Fibroblast of villous mesenchyme (primary cell): ENCODE measurements around the gene CYLD. TPM values are rescaled to one million over a fixed set of nuclear protein-coding genes. Genes with fewer than 3 reads are reported as not detected.
A peak's percentile ranks its signal among the peaks of the same experiment; 100 is the strongest.

Experiments used
- DNase-seq: peaks from one replicate; pipeline ENCODE4 v3.0.0-alpha.2; 2010; ENCODE audit warnings: low read depth
- H3K4me3 ChIP-seq: 2 replicates; pipeline ENCODE4 v1.5.1; 2011; ENCODE audit warnings: low read depth, mild to moderate bottlenecking, low read length
- total RNA-seq: library from RNA; depleted of rRNA; stranded (reverse); fragments of >200 nt; gene quantifications from 2 replicates; pipeline ENCODE4 v1.2.3, GENCODE V29; 2012
- TF ChIP-seq, protein P1 (sequence below): IDR thresholded peaks from 2 replicates; pipeline ENCODE4 v1.5.1; 2012; ENCODE audit warnings: low read depth, mild to moderate bottlenecking, low read length; ENCODE audit not compliant: insufficient read depth

CYLD gene
- total RNA-seq, 1 donor: 67.8 TPM

DNA sequence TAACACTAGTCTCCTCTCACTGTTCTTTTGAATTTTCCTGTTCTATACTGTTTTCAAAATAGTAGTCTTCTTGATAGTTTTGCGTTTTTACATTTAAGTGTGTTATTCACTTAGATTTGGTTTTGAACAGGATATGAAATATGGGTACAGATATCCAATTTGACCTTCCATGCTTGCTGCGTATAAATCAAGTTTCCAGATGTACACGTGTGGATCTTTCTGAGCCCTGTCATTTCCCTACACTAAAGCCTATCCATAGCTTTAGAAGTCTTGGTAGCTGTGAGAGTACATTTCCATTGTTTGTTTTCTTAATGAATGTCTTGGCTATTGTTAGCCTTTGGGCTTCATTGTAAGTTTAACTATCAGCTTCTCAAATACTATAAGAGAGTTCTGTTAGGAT is 20.4 kb downstream of the CYLD start:
- no peak for DNase-seq
- TF ChIP-seq, protein P1, sequence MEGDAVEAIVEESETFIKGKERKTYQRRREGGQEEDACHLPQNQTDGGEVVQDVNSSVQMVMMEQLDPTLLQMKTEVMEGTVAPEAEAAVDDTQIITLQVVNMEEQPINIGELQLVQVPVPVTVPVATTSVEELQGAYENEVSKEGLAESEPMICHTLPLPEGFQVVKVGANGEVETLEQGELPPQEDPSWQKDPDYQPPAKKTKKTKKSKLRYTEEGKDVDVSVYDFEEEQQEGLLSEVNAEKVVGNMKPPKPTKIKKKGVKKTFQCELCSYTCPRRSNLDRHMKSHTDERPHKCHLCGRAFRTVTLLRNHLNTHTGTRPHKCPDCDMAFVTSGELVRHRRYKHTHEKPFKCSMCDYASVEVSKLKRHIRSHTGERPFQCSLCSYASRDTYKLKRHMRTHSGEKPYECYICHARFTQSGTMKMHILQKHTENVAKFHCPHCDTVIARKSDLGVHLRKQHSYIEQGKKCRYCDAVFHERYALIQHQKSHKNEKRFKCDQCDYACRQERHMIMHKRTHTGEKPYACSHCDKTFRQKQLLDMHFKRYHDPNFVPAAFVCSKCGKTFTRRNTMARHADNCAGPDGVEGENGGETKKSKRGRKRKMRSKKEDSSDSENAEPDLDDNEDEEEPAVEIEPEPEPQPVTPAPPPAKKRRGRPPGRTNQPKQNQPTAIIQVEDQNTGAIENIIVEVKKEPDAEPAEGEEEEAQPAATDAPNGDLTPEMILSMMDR: no peak
- H3K4me3 ChIP-seq: no peak overlapping the region

DNA sequence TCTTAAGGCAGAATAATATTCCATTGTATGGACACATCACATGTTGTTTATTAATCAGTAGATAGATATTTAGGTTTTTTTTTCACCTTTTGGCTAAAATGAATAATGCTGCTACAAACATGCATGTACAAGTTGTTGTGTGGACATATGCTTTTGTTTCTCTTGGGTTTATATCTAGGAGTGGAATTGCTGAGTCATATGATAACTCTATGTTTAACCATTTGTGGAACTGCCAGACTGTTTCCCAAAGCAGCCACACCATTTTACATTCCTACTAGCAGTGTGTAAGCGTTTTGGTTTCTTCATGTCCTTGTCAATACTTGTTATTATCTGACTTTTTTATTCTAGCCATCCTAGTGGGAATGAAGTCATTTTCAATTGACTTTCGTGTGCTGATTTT is 21.3 kb downstream of the CYLD start:
- H3K4me3 ChIP-seq: no peak overlapping the region
- DNase-seq: no peak
- TF ChIP-seq, protein P1: no peak

DNA sequence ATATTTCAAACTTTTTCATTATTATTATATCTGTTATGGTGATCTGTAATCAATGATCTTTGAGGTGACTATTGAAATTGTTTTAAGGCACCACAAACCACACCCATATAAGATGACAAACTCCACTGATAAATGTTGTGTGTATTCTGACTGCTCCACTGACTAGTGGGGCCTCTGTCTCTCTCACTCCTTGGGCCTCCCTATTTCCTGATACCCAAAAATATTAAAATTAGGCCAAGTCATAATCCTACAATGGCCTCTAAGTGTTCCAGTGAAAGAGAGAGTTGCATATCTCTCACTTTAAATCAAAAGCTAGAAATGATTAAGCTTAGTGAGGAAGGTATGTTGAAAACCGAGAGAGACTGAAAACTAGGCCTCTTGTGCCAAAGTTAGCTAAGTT is 23.4 kb downstream of the CYLD start:
- DNase-seq: no peak
- TF ChIP-seq, protein P1: no peak
- H3K4me3 ChIP-seq: no peak overlapping the region

DNA sequence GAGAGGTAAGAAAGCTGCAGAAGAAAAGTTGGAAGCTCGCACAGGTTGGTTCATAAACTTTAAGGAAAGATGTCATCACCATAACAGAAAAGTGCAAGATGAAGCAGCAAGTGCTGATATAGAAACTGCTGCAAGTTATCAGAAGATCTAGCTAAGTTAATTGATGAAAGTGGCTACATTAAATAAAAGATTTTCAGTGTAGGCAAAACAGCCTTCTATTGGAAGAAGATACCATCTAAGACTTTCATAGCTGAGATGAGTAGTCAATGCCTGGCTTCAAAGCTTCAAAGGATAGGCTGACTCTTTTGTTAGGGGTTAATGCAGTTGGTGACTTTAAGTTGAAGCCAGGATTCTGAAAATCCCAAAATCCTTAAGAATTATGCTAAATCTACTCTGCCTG is 24.0 kb downstream of the CYLD start:
- DNase-seq: no peak
- TF ChIP-seq, protein P1: no peak

DNA sequence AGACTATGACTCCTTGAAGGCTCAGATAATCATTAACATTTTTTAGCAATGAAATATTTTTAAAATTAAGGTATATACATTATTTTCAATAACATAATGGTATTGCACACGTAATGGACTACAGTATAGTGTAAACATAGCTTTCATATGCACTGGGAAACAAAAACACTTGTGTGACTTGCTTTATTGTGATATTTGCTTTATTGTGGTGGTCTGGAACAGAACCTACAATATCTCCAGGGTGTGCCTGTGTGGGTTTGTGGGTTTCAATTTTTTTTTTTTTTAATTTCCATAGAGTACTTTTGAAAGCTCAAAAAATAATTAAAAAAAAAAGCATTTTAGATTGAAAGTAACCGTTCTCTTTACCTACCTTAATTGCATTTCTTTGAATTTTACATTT is 25.3 kb downstream of the CYLD start:
- TF ChIP-seq, protein P1: no peak
- no peak for DNase-seq
- no peak overlapping the region for H3K4me3 ChIP-seq

More for the DNA sequence above, 24.0 kb downstream of the CYLD start:
- H3K4me3 ChIP-seq: no peak overlapping the region

DNA sequence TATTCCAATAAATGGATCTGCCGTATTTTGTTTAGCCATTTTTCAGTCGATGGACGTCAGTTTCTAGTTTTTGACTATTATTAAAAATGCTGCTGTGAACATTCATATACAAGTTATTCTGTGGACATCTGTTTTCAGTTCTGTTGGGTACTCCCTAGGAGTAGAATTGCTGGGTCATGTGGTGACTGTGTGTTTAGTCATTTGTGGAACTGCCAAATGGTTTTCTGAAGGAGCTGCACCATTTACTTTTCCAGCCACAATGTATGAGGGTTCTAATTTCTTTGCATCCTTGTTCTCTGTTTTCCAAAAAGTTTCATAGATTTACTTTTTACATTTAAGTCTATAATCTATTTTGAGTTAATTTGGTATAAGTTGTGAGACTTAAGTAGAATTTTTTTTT is 29.5 kb downstream of the CYLD start:
- DNase-seq: peak; percentile 28
- no peak overlapping the region for H3K4me3 ChIP-seq
- TF ChIP-seq, protein P1: no peak

DNA sequence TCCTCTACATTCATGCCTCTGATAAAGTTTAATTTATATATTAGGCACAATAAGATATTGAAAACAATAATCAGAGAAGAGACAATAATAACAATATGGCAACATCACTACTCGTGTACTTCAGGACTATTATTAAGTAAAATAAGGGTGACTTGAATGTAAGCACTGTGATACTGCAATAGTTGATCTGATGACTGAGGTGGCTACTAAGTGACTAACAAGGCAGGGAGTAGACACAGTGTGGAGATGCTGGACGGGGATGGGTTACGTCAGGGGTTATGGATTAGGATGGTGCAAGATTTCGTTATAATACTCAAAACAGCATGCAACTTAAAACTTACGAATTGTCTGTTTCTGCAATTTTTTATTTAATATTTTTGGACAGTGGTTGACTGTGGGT is 32.5 kb downstream of the CYLD start:
- no peak overlapping the region for H3K4me3 ChIP-seq
- TF ChIP-seq, protein P1: no peak
- no peak for DNase-seq
